ENCODE measurements around the gene MAL.

DNA sequence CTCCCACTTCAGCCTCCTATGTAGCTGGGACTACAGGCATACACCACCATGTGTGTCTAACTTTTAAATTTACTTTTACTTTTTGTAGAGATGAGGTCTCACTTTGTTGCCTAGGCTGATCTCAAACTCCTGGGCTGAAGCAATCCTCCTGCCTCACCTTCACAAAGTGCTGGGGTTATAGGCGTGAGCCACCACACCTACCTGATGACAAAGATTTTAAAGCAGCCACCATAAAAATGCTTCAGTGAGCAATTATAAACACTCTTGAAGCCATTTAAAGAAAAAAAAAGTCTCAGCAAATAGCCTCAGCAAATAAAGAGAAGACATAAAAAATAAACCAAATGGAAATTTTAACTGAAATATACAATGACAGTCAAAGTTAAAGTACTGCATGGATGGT is 60.5 kb downstream of the MAL start:
- TF ChIP-seq ARNTL (CRISPR knock-in tag; IDR thresholded peaks at IDR 0.05; ENCODE audit: borderline replicate concordance, low read depth) (no peak), CSDC2 (CRISPR knock-in tag; IDR thresholded peaks at IDR 0.05) (no peak), ZC3H10 (CRISPR knock-in tag; IDR thresholded peaks at IDR 0.05) (no peak), PPARA (CRISPR knock-in tag; IDR thresholded peaks at IDR 0.05; ENCODE audit: borderline replicate concordance) (no peak), ZFP30 (CRISPR knock-in tag; IDR thresholded peaks at IDR 0.05) (no peak), TCF4 (CRISPR knock-in tag; IDR thresholded peaks at IDR 0.05; ENCODE audit: borderline replicate concordance) (no peak), ZFP3 (CRISPR knock-in tag; IDR thresholded peaks at IDR 0.05) (no peak), ISL1 (CRISPR knock-in tag; IDR thresholded peaks at IDR 0.05) (no peak), BACH2 (CRISPR knock-in tag; IDR thresholded peaks at IDR 0.05; ENCODE audit: borderline replicate concordance) (no peak), OSR1 (CRISPR knock-in tag; IDR thresholded peaks at IDR 0.05) (no peak), RARB (CRISPR knock-in tag; IDR thresholded peaks at IDR 0.05) (no peak)
- TF ChIP-seq, protein P1, sequence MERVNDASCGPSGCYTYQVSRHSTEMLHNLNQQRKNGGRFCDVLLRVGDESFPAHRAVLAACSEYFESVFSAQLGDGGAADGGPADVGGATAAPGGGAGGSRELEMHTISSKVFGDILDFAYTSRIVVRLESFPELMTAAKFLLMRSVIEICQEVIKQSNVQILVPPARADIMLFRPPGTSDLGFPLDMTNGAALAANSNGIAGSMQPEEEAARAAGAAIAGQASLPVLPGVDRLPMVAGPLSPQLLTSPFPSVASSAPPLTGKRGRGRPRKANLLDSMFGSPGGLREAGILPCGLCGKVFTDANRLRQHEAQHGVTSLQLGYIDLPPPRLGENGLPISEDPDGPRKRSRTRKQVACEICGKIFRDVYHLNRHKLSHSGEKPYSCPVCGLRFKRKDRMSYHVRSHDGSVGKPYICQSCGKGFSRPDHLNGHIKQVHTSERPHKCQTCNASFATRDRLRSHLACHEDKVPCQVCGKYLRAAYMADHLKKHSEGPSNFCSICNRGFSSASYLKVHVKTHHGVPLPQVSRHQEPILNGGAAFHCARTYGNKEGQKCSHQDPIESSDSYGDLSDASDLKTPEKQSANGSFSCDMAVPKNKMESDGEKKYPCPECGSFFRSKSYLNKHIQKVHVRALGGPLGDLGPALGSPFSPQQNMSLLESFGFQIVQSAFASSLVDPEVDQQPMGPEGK (CRISPR knock-in tag; IDR thresholded peaks at IDR 0.05; ENCODE audit: borderline replicate concordance) = no peak
- TF ChIP-seq, protein P2, sequence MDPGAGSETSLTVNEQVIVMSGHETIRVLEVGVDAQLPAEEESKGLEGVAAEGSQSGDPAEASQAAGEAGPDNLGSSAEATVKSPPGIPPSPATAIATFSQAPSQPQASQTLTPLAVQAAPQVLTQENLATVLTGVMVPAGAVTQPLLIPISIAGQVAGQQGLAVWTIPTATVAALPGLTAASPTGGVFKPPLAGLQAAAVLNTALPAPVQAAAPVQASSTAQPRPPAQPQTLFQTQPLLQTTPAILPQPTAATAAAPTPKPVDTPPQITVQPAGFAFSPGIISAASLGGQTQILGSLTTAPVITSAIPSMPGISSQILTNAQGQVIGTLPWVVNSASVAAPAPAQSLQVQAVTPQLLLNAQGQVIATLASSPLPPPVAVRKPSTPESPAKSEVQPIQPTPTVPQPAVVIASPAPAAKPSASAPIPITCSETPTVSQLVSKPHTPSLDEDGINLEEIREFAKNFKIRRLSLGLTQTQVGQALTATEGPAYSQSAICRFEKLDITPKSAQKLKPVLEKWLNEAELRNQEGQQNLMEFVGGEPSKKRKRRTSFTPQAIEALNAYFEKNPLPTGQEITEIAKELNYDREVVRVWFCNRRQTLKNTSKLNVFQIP (CRISPR knock-in tag; IDR thresholded peaks at IDR 0.05; ENCODE audit: borderline replicate concordance, low read depth) = no peak
